ENCODE results near the gene GNAS.

GNAS gene

GRCh38 chr20:58880994-58881752, 28.7 kb downstream of the GNAS start:
- TF ChIP-seq EZH2phosphoT487 (IDR thresholded peaks at IDR 0.05; ENCODE audit: low read depth): no peak
- TF ChIP-seq CTCF (IDR thresholded peaks at IDR 0.05; ENCODE audit: low read depth, low read length): peak; percentile 63
- H3K4me2 ChIP-seq (ENCODE audit: low read length): no peak overlapping the region
- H3K4me3 ChIP-seq (ENCODE audit: low read length): no peak overlapping the region
- no peaks in the 10 kb centered on the region for H4K20me1 ChIP-seq (ENCODE audit: insufficient read depth, low read length)
- H3K9me3 ChIP-seq (ENCODE audit: insufficient read depth, low read length): no peaks in the 10 kb centered on the region
- H3K79me2 ChIP-seq (ENCODE audit: low read length): no peaks in the 10 kb centered on the region
- H3K27ac ChIP-seq (ENCODE audit: low read length): no peak overlapping the region
- no peak overlapping the region for H2AFZ ChIP-seq (ENCODE audit: low read depth, low read length)
- no peak overlapping the region for H3K9ac ChIP-seq (ENCODE audit: low read length)
- no peaks in the 10 kb centered on the region for H3K36me3 ChIP-seq (replicated peaks; ENCODE audit: low read depth, low read length)
- 0 out of 2 replicates have a peak, but pooled peaks cover 12% of the 10 kb centered on the region for H3K27me3 ChIP-seq (ENCODE audit: low read depth, low read length)
- H3K4me1 ChIP-seq (ENCODE audit: low read length): no peaks in the 10 kb centered on the region

GRCh38 chr20:58882704-58883089, 30.2 kb downstream of the GNAS start:
- no peaks in the 10 kb centered on the region for H3K36me3 ChIP-seq (replicated peaks; ENCODE audit: low read depth, low read length)
- H3K9ac ChIP-seq (ENCODE audit: low read length): no peak overlapping the region
- H3K4me2 ChIP-seq (ENCODE audit: low read length): no peak overlapping the region
- no peaks in the 10 kb centered on the region for H4K20me1 ChIP-seq (ENCODE audit: insufficient read depth, low read length)
- H3K27me3 ChIP-seq (ENCODE audit: low read depth, low read length): 0 out of 2 replicates have a peak, but pooled peaks cover 12% of the 10 kb centered on the region
- peaks cover 3% of the 10 kb centered on the region; the same call in 1 of the 2 replicates for H3K79me2 ChIP-seq (ENCODE audit: low read length)
- peaks cover 1% of the 10 kb centered on the region for H3K4me1 ChIP-seq (ENCODE audit: low read length)
- TF ChIP-seq CTCF (IDR thresholded peaks at IDR 0.05; ENCODE audit: low read depth, low read length) (no peak), EZH2phosphoT487 (IDR thresholded peaks at IDR 0.05; ENCODE audit: low read depth) (no peak)
- H3K27ac ChIP-seq (ENCODE audit: low read length): no peak overlapping the region
- no peaks in the 10 kb centered on the region for H3K9me3 ChIP-seq (ENCODE audit: insufficient read depth, low read length)
- H2AFZ ChIP-seq (ENCODE audit: low read depth, low read length): no peak overlapping the region
- H3K4me3 ChIP-seq (ENCODE audit: low read length): no peak overlapping the region

GRCh38 chr20:58883241-58883691, 30.8 kb downstream of the GNAS start:
- Histone ChIP-seq H3K9ac (ENCODE audit: low read length) (no peak overlapping the region), H3K4me1 (ENCODE audit: low read length) (peaks cover 5% of the 10 kb centered on the region), H3K36me3 (replicated peaks; ENCODE audit: low read depth, low read length) (no peaks in the 10 kb centered on the region), H3K27me3 (ENCODE audit: low read depth, low read length) (0 out of 2 replicates have a peak, but pooled peaks cover 12% of the 10 kb centered on the region), H3K4me2 (ENCODE audit: low read length) (no peak overlapping the region), H3K4me3 (ENCODE audit: low read length) (no peak overlapping the region), H3K79me2 (ENCODE audit: low read length) (peaks cover 8% of the 10 kb centered on the region), H3K9me3 (ENCODE audit: insufficient read depth, low read length) (no peaks in the 10 kb centered on the region), H4K20me1 (ENCODE audit: insufficient read depth, low read length) (no peaks in the 10 kb centered on the region), H2AFZ (ENCODE audit: low read depth, low read length) (no peak overlapping the region), H3K27ac (ENCODE audit: low read length) (no peak overlapping the region)
- TF ChIP-seq EZH2phosphoT487 (IDR thresholded peaks at IDR 0.05; ENCODE audit: low read depth): no peak
- TF ChIP-seq CTCF (IDR thresholded peaks at IDR 0.05; ENCODE audit: low read depth, low read length): no peak

- peaks cover 19% of the 10 kb centered on the region for H3K79me2 ChIP-seq (ENCODE audit: low read length)
- H3K27ac ChIP-seq (ENCODE audit: low read length): no peak overlapping the region
- H4K20me1 ChIP-seq (ENCODE audit: insufficient read depth, low read length): no peaks in the 10 kb centered on the region
- H3K9me3 ChIP-seq (ENCODE audit: insufficient read depth, low read length): no peaks in the 10 kb centered on the region
- no peaks in the 10 kb centered on the region for H3K36me3 ChIP-seq (replicated peaks; ENCODE audit: low read depth, low read length)
- H3K9ac ChIP-seq (ENCODE audit: low read length): no peak overlapping the region
- H3K4me2 ChIP-seq (ENCODE audit: low read length): no peak overlapping the region
- TF ChIP-seq CTCF (IDR thresholded peaks at IDR 0.05; ENCODE audit: low read depth, low read length) (no peak), EZH2phosphoT487 (IDR thresholded peaks at IDR 0.05; ENCODE audit: low read depth) (no peak)
- no peak overlapping the region for H2AFZ ChIP-seq (ENCODE audit: low read depth, low read length)
- no peak overlapping the region for H3K4me3 ChIP-seq (ENCODE audit: low read length)
- peaks cover 5% of the 10 kb centered on the region for H3K4me1 ChIP-seq (ENCODE audit: low read length)
- H3K27me3 ChIP-seq (ENCODE audit: low read depth, low read length): 0 out of 2 replicates have a peak, but pooled peaks cover 7% of the 10 kb centered on the region
These were observed 32.5 kb downstream of the GNAS start for GRCh38 chr20:58884966-58885365.
